Testis (tissue), 2 donors: ENCODE measurements around the gene CD48.

Source experiments
- CTCF ChIP-seq, 3 experiments: fragments of 450-650 bp in 2 of 3; fragments of 200-600 bp in 1 of 3; sonication (generic) in 1 of 3; IDR thresholded peaks; one replicate each; pipeline ENCODE4 v1.5.1; 2016 to 2019; ENCODE audit warnings: antibody characterized with exemption in 3 of 3, mild to moderate bottlenecking in 2 of 3, moderate library complexity in 1 of 3
- POLR2A ChIP-seq: fragments of 450-650 bp; IDR thresholded peaks from one replicate; pipeline ENCODE4 v1.6.1; 2017; ENCODE audit warnings: antibody characterized with exemption, mild to moderate bottlenecking, moderate library complexity

- no peak for TF ChIP-seq CTCF (IDR thresholded peaks at IDR 0.05)
- no peak for TF ChIP-seq POLR2A
Measured at GRCh38 chr1:160705742-160706141, 5.9 kb downstream of the CD48 start.
